Coronary artery (tissue), 2 donors: ENCODE data around the gene VKORC1.
A peak's percentile ranks its signal among the peaks of the same experiment; 100 is the strongest.
"Not testable (repeated sequence)": the region's sequence is repeated elsewhere in the genome, so short reads cannot be mapped to it uniquely, and the experiment has no call there.

ENCODE experiments used
- DNase-seq: peaks from one replicate; pipeline ENCODE4 v3.0.0-alpha.2; 2017; ENCODE audit warnings: low spot score
- H3K27ac ChIP-seq, 2 donors: fragments of 200-600 bp; sonication (generic); one replicate each; pipeline ENCODE4 v1.5.1; 2016 to 2019
- H3K4me3 ChIP-seq: fragments of 200-600 bp; sonication (generic); 2 replicates; pipeline ENCODE4 v1.5.1; 2016; ENCODE audit warnings: mild to moderate bottlenecking, moderate library complexity
- CTCF ChIP-seq: fragments of 200-600 bp; sonication (generic); IDR thresholded peaks from one replicate; pipeline ENCODE4 v1.5.1; 2019; ENCODE audit warnings: antibody characterized with exemption

The VKORC1 gene

GRCh38 chr16:31094424-31095120 lies at the start of gene VKORC1:
Gene VKORC1, minus strand, starts transcription at chr16:31094797. Its CDS starts 68 bp downstream, at chr16:31094729.
- peak; percentile 98 for DNase-seq
- Histone ChIP-seq H3K27ac (peak within 1 kb of the TSS; percentile 77 to 94), H3K4me3 (peak within 1 kb of the TSS; percentile 93)
- TF ChIP-seq CTCF: no peak

GRCh38 chr16:31143694-31144148 lies 49.1 kb upstream of the VKORC1 start:
- H3K27ac ChIP-seq: no peak overlapping the region
- TF ChIP-seq CTCF: no peak
- DNase-seq: no peak
- no peak overlapping the region for H3K4me3 ChIP-seq

- Histone ChIP-seq H3K4me3 (peak overlapping the region; percentile 80), H3K27ac (peak overlapping the region in 1 of 2 donors; percentile 90)
- DNase-seq: no peak
Observed at GRCh38 chr16:31143011-31143693, 48.6 kb upstream of the VKORC1 start.

GRCh38 chr16:31142109-31143010 lies 47.8 kb upstream of the VKORC1 start:
- TF ChIP-seq CTCF: peak; percentile 99
- H3K4me3 ChIP-seq: peak overlapping the region; percentile 80
- peak overlapping the region; percentile 57 to 90 for H3K27ac ChIP-seq
- peak; percentile 100 for DNase-seq

More at GRCh38 chr16:31143011-31143693, 48.6 kb upstream of the VKORC1 start:
- no peak for TF ChIP-seq CTCF

- H3K27ac ChIP-seq: peak overlapping the region; percentile 57 to 90
- no peak for TF ChIP-seq CTCF
- DNase-seq: no peak
- peak overlapping the region; percentile 80 for H3K4me3 ChIP-seq
Observed at GRCh38 chr16:31141489-31142108, 47.0 kb upstream of the VKORC1 start.

- Histone ChIP-seq H3K4me3 (peak overlapping the region; percentile 80), H3K27ac (peak overlapping the region; percentile 57 to 90)
- DNase-seq: not testable (repeated sequence)
Observed at GRCh38 chr16:31141071-31141469, 46.5 kb upstream of the VKORC1 start.
